ENCODE data around the gene HADHB. TPM values are rescaled to one million over a fixed set of nuclear protein-coding genes. Genes with fewer than 3 reads are reported as not detected.

The HADHB gene
- total and polyA plus RNA-seq, 2 of the 13 experiments (the other 11 are each of a cell fraction or from before 2014, with no cell fraction given), result 112 to 238 TPM

- TF ChIP-seq MYC (CRISPR knock-in tag; IDR thresholded peaks at IDR 0.05; ENCODE audit: borderline replicate concordance) (peak; percentile 73; the same call in 1 of the 2 replicates), ZNF512B (CRISPR knock-in tag; IDR thresholded peaks at IDR 0.05; ENCODE audit: borderline replicate concordance) (no peak), ZBTB44 (CRISPR knock-in tag; IDR thresholded peaks at IDR 0.05) (peak; percentile 53; the same call in 1 of the 2 replicates), XRCC5 (optimal IDR thresholded peaks at IDR 0.05; ENCODE audit: low read length) (peak; percentile 68), HNRNPK (IDR thresholded peaks at IDR 0.05; ENCODE audit: low read depth, low read length, poor library complexity, severe bottlenecking) (peak; percentile 17), PLRG1 (conservative IDR thresholded peaks at IDR 0.05) (no peak), HNF4A (CRISPR knock-in tag; IDR thresholded peaks at IDR 0.05) (peak; percentile 98), ZXDC (CRISPR knock-in tag; IDR thresholded peaks at IDR 0.05) (0 out of 2 replicates have a peak, but pooled peaks have one; percentile 52), IRF2 (CRISPR knock-in tag; IDR thresholded peaks at IDR 0.05) (peak; percentile 85), ZNF282 (IDR thresholded peaks at IDR 0.05; ENCODE audit: partially characterized antibody) (no peak), RFXAP (CRISPR knock-in tag; IDR thresholded peaks at IDR 0.05; ENCODE audit: borderline replicate concordance) (peak; percentile 60; the same call in 1 of the 2 replicates), SMAD1 (CRISPR knock-in tag; IDR thresholded peaks at IDR 0.05; ENCODE audit: borderline replicate concordance, low read depth) (peak; percentile 75; the same call in 1 of the 2 replicates), GMEB1 (CRISPR knock-in tag; IDR thresholded peaks at IDR 0.05; ENCODE audit: borderline replicate concordance) (peak; percentile 81), ATF2 (CRISPR knock-in tag; IDR thresholded peaks at IDR 0.05) (peak; percentile 74), IKZF5 (CRISPR knock-in tag; IDR thresholded peaks at IDR 0.05) (peak; percentile 89), MIXL1 (CRISPR knock-in tag; IDR thresholded peaks at IDR 0.05) (peak; percentile 45; the same call in 1 of the 2 replicates)
These were observed at the start of gene HADHB, which contains the start of gene HADHA (continued) for GRCh38 chr2:26244309-26245230.
